GM21390 (cell line): ENCODE measurements around the gene LRRFIP1.

Experiments used
- ATAC-seq: cut with Tn5 transposase; IDR thresholded peaks from one replicate; pipeline ENCODE4 v1.9.1; 2021; ENCODE audit not compliant: unreplicated experiment

The LRRFIP1 gene

DNA sequence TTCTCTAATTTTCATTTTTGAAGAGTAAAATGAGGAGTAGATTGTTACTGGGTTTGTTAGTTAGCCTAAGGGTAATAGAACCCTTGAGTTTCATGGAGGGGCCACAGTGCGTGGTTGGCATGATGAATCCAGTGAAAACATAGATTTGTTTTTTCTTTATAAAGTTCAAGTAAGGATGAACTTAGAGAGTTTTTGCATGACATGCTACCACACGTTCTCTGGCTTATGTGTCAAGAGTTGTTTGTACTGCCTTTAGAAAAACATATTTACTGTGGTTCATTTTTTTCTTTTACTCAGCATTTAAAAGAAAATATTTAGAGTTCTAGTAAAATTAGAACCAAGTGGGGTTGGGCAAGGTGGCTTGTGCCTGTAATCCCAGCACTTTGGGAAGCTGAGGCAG lies 193.0 kb downstream of the LRRFIP1 start:
- no peak for ATAC-seq

DNA sequence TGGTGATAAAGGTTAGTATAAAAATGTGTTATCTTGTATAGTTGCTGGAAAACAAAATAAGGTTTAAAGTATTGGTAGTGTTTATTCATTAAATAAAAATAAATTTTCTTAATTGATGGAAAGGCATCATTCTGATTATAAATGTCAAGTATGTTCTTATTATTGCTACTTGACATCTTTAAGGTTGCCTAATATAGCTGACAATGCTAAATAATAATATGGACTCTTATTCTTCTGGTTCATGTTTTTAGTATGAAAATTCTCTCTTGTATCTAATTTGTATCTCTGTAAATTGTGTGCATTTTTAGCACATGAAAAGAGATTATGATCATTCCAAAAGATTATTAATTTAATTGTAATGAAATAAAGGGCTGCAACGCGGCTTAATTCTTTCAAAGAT lies 196.2 kb downstream of the LRRFIP1 start:
- ATAC-seq = no peak

DNA sequence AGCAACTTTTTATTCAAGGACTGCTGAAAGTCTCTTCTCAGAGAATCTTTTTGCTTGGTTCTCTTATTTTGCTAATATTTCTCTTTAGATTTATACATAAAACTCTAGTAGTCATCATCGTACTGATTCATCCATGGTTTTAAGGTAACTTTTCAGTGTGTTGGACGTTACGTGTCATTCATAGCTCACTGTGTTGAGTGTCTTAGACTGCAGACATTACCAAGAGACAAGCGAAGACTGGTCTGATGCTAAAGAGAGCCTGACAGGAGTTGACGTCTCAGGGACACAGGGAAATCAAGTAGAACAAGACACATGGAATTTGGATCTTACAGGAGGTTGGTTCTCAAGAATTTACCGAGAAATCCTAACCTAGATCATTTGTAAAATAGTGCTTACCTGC lies 196.7 kb downstream of the LRRFIP1 start:
- ATAC-seq = no peak

DNA sequence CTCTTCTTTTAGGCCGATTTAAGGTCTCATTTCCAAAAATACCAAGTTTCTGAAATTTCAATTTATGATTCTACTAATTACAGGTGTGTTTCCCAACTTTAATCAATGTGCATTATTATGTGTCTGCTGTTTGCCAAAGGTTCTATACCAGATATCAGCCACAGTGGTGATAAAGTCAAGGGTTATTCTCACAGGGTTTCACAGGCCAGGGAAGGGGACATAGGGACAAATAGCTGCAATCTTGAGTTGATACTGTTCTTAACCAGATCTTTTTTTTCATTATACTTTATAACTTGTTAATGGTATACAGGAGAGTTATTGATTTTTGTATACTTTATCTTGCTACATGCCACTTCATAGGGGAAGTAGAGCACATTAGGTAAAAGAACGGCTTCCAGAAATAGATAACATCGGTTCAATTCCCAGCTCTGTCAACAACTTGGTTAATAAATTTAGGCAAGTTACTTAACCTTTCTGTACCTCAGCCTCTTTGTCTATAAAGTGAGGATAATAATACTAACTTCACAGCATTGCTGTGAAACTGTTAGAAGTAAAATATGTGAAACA lies 200.1 kb downstream of the LRRFIP1 start:
- ATAC-seq = no peak
